G401 (cell line): ENCODE measurements around the gene SLC35B2. TPM values are rescaled to one million over a fixed set of nuclear protein-coding genes. Genes with fewer than 3 reads are reported as not detected.

Source experiments
- DNase-seq: peaks from one replicate; pipeline ENCODE4 v3.0.0-alpha.2; 2015; ENCODE audit warnings: low spot score
- in situ Hi-C: cut with HindIII; loops from 2 replicates; pipeline ENCODE4 v1.10.0; 2016; ENCODE audit warnings: low sequenced_read_pairs, mixed read lengths
- total RNA-seq: library from RNA; depleted of rRNA; stranded (reverse); fragments of >200 nt; shearing (Covaris generic); gene quantifications from 2 replicates; pipeline ENCODE4 v1.2.3, GENCODE V29; 2014

The SLC35B2 gene
- total RNA-seq, 1 experiment from 2014 or later, result 73.4 TPM

DNA sequence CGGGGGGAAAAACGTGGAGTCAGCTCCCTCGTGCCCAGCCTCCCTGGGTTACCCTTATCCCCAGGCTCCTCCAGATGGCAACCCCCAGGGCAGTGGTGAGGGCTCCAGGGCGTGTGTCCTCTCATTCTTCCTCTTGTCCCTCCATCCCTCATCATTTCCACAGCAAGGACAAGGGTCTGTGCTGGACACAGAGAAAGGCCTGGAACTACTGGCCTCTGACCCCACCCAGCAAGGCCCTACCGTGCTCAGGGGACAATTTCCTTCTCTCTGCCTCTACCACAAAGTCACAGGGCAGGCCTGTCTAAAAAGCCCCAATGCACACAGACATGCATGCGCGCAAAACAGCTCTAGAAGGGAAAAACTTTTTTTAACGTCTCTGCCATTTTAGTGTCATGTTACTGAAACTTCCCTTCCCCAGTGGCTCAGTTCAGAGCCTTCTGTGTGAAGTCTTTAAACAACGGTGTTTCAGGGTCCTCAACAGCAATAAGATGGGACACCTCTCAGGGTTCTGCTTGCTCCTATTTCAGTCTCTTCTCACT, 1.1 kb upstream of the SLC35B2 start:
- DNase-seq, result no peak
- in situ Hi-C loops, result loop anchor here (5.0 to 10.0 kb wide), 2 partner anchors 79 to 164 kb away; no protein-coding TSS in a partner anchor

DNA sequence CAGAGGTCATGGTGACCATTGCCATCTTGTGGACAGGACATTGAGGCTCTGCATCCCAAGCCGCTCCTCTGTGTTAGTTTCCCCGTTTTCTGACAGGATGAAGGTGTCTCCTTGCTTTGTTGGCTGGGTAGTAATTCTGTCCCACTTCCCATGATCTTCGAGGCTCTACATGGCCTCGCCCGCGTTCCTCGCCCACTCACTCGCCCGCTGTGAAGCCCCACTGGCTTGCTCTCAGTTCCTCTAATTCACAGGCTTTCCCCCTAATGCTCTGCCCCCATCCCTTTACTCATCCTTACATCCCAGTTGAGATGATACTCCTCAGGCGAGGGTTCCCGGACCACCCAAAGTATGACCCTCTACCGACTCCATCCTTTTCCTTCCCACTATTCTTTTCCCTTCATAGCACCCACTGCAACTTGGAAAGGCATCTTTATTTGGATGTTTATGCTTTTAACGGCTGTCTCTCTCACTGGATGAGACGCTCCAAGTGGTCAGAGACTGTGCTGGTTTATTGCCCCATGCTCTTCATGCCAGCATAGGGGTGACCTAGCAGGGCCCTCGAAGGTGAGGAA, 511 bp upstream of the SLC35B2 start:
- in situ Hi-C loops, result loop anchor here (5.0 to 10.0 kb wide), 2 partner anchors 79 to 163 kb away; no protein-coding TSS in a partner anchor
- DNase-seq, result no peak

DNA sequence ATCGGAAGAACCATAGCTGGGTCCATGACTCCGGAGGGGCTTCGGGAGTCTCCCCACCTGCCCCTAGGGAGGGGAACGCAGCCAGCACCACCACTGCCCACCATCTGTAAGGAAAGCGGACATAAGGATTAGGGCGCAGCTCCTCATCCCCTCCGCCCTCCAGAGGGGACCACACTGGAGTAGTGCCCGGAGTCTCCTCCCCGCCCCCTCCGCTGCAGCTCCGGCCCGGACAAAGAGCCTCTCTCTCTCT, 628 bp downstream of the SLC35B2 start:
- in situ Hi-C loops, result loop anchor here (5.0 to 10.0 kb wide), 2 partner anchors 81 to 162 kb away; no protein-coding TSS in a partner anchor
- DNase-seq, result no peak

DNA sequence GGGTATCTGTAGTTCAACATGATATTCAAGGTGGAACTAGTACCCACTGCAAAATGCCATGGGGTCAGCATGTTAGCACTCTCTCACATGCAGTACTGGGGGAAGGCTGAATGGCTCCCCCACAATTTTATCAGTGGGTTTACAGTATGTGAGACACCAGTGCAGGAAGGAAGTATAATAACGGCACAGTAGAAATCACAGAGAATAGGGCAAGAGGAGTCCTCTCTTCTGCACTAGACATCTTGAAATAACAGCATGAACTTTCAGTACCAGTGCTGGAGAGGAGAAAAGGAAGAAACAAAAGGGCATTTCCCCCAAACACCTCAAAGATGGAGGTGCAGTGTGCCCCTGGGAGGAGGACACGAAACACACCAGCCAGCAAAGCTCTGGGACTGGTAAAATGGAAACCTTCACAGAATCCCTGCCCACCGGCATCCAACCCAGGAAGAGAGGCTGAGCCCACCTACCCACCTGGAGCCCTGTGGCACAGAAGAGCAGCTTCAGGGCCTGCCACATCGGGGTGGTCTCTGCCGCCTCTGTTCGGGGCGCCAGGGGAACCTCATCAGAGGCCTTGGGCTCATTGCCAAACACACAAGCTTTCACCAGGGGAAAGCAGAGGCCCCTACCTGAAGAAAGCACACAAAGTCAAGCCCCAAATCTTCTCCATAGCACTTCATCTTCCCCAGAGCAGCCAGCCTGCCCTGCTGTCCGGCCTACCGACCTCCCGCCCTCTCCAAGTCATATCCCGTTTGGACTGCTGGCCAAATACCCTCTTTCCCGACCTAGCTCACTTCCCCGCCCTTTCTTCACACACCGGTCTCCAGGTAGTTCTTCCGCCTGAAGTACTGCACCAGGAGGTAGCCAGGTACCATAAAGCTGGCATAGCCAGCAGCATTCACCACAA, 1.2 kb downstream of the SLC35B2 start:
- in situ Hi-C loops, result loop anchor here (5.0 to 10.0 kb wide), 2 partner anchors 81 to 161 kb away; no protein-coding TSS in a partner anchor
- peak; percentile 47 for DNase-seq

DNA sequence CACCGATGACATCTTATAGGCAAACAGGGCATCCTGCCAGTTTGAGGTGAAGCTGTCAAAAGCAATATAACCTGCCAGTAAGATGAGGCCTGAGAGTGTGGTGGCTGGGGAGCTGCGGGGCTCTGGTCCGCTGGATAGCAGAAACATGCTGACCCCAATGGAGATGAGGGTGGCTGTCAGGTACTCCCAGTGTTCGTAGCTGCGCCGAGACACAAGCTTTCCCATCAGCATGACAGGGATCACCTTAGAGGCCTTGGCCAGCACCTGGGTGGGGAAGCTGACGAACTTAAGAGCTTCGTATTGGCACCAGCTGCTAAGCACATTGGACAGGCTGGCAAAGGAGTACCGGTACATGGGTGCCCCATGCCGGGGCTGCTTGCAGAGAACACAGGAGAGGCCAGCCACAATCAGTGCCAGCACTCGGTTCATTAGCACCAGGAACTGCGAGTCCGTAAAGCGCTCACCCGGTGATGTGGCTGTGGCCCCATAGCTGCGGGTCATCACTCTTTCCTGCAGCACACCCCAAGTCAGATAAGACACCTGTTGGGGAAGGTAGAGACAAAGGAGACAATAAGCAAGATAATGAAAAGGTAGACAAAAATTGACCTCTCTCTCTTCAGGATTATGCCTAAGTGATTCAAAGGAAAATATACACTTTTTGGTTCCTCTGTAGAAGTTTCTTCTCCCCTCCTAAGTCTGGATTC, 2.1 kb downstream of the SLC35B2 start:
- DNase-seq, result peak; percentile 37
- in situ Hi-C loops, result loop anchor here (5.0 to 10.0 kb wide), 2 partner anchors 82 to 160 kb away; no protein-coding TSS in a partner anchor

DNA sequence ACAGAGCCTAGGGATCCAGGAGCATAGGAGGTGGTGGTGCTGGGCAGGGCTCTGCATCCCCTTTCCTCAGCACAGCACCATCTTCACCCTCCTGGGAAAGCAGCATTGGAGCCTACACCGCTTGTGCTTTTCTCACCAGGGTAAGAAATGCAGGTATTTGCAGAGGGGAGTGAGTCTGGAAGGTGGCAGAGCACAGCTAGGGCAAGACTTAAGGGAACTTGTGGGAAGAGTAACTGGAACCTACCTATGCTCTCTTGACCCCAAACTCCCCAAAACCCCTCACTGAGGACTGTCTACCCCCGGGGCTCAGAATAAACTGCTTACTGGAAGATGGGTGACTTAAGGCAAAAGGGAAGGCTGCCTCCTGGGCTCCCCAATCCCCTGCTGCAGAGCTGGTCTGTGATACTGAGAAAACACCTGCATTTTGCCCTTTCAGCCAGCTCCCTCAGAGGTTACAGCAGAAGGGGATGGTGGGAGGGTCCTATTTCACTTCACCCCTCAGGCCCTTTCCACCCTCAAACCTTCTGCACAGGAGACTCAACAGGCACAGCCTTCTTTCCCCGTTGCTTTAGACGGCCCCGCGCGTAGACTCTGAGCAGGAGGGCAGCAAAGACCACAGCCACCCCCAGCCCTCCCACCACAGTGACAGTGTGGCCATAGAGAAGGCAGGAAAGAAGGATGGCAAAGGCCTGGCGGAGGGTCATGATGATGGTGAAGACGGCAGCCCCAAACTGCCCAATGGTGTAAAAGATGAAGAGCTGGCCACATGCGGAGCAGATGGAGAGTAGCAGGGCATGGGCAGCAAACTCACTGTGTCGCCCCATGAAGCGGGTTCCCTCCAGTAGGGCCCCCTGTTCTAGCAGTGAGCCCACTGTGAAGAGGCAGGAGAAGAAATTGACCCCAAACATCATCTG, 2.9 kb downstream of the SLC35B2 start:
- in situ Hi-C loops, result loop anchor here (5.0 to 10.0 kb wide), 2 partner anchors 83 to 160 kb away; no protein-coding TSS in a partner anchor
- DNase-seq, result no peak

DNA sequence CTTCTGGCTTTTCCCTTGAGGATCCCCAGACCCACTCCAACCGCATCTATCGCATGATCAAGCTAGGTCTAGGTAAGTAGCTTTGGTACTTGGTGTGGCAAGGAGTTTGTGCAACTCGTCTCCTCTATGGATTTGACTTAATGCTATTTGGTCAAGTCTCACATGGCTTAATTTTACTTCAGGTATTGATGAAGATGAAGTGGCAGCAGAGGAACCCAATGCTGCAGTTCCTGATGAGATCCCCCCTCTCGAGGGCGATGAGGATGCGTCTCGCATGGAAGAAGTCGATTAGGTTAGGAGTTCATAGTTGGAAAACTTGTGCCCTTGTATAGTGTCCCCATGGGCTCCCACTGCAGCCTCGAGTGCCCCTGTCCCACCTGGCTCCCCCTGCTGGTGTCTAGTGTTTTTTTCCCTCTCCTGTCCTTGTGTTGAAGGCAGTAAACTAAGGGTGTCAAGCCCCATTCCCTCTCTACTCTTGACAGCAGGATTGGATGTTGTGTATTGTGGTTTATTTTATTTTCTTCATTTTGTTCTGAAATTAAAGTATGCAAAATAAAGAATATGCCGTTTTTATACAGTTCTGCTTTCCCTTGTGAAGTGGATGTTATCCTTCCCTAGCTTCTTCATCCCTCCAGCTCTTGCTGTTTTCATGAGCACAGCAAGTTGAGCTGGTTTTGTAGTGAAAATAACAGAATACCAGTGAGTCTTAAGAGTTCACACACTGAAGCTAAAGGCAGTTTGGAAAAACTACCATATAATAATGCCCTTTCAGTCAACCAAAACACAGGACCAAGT, 3.8 kb downstream of the SLC35B2 start:
- in situ Hi-C loops, result loop anchor here (10.0 kb wide), 1 partner anchor 159 kb away; no protein-coding TSS in a partner anchor
- peak; percentile 43 for DNase-seq

DNA sequence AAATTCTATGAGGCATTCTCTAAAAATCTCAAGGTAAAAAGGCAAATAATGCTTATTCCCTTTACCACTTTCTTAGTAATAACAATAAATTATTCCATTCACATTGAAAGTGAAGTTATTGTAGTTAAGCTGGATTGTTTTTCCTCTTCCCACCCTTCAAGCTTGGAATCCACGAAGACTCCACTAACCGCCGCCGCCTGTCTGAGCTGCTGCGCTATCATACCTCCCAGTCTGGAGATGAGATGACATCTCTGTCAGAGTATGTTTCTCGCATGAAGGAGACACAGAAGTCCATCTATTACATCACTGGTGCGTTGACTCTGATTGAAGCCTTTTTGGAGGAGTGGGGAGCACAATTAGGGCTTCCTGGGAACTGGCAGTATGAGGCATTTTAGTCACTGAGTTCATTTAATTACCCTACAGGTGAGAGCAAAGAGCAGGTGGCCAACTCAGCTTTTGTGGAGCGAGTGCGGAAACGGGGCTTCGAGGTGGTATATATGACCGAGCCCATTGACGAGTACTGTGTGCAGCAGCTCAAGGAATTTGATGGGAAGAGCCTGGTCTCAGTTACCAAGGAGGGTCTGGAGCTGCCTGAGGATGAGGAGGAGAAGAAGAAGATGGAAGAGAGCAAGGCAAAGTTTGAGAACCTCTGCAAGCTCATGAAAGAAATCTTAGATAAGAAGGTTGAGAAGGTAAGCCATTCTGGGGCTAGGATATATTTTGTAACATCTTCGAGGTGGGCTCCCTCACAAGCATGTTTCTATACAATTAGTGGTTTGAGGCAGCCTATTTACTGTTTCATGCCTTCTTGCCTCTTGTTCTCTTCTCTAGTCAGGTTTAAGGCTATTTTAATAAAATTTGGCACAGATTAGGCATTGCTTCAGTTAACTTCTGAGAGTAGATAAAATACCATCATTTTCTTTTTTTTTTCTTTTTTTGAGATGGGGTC, 5.5 kb downstream of the SLC35B2 start:
- in situ Hi-C loops, result loop anchor here (10.0 kb wide), 1 partner anchor 157 kb away; no protein-coding TSS in a partner anchor
- no peak for DNase-seq

DNA sequence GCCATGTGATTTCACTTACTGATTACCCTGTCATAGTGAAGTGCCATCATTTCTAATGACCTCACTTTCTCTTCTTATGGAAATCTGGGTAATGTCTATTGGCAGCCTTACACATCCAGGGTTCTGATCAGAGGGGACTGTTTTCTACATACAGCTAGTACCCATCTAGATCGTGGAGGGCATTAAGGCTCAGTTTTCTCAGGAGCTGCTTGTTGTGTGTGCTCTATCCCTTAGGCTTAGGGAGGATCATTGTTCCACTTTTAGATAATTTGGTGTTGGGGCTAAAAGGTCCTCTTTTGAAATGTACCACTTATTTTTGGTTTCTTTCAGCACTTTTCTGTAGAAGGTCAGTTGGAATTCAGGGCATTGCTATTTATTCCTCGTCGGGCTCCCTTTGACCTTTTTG, 6.6 kb downstream of the SLC35B2 start:
- DNase-seq, result no peak
- in situ Hi-C loops, result loop anchor here (10.0 kb wide), 1 partner anchor 156 kb away; no protein-coding TSS in a partner anchor

DNA sequence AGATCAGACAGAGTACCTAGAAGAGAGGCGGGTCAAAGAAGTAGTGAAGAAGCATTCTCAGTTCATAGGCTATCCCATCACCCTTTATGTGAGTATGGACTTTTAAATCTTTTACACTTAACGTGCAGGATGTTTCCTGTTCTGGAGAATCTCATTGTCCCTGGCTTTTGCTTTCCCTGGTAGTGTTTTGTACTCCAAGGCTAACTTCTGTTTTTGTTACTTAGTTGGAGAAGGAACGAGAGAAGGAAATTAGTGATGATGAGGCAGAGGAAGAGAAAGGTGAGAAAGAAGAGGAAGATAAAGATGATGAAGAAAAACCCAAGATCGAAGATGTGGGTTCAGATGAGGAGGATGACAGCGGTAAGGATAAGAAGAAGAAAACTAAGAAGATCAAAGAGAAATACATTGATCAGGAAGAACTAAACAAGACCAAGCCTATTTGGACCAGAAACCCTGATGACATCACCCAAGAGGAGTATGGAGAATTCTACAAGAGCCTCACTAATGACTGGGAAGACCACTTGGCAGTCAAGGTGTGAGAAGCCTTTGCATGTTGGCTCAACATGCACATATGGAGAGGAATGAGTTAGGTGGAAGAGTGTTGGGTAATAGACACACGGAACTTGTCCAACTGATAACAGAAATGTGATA, 7.1 kb downstream of the SLC35B2 start:
- no peak for DNase-seq
- in situ Hi-C loops, result loop anchor here (10.0 kb wide), 1 partner anchor 155 kb away; no protein-coding TSS in a partner anchor

DNA sequence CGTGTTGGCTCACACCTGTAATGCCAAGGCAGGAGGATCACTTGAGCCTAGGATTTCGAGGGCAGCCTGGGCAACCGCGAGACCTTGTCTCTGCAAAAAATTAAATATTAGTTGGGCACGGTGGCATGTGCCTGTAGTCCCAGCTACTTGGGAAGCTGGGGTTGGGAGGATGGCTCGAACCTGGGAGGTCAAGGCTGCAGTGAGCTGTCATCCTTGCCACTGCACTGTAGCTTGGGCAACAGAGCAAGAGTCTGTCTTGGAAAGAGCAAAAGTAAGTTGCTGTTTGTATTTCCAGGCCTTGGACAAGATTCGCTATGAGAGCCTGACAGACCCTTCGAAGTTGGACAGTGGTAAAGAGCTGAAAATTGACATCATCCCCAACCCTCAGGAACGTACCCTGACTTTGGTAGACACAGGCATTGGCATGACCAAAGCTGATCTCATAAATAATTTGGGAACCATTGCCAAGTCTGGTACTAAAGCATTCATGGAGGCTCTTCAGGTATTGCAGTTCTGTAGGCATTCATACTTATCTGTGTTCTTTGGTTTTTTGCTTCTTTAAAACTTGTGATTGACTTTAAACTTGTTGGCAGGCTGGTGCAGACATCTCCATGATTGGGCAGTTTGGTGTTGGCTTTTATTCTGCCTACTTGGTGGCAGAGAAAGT, 8.1 kb downstream of the SLC35B2 start:
- in situ Hi-C loops, result no loop called here
- DNase-seq, result no peak

DNA sequence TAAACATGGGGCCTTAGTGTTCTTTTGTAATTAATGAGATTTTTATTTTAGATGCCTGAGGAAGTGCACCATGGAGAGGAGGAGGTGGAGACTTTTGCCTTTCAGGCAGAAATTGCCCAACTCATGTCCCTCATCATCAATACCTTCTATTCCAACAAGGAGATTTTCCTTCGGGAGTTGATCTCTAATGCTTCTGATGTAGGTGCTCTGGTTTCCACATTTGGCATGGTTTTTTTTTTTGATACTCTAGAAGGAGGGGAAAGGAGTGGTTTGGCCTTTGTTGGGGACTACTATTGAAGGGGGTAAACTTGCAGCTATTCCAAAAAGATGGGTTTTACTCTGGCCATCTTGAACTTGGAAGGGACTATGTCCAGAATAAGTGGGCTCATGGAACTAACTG, 8.7 kb downstream of the SLC35B2 start:
- in situ Hi-C loops, result no loop called here

DNA sequence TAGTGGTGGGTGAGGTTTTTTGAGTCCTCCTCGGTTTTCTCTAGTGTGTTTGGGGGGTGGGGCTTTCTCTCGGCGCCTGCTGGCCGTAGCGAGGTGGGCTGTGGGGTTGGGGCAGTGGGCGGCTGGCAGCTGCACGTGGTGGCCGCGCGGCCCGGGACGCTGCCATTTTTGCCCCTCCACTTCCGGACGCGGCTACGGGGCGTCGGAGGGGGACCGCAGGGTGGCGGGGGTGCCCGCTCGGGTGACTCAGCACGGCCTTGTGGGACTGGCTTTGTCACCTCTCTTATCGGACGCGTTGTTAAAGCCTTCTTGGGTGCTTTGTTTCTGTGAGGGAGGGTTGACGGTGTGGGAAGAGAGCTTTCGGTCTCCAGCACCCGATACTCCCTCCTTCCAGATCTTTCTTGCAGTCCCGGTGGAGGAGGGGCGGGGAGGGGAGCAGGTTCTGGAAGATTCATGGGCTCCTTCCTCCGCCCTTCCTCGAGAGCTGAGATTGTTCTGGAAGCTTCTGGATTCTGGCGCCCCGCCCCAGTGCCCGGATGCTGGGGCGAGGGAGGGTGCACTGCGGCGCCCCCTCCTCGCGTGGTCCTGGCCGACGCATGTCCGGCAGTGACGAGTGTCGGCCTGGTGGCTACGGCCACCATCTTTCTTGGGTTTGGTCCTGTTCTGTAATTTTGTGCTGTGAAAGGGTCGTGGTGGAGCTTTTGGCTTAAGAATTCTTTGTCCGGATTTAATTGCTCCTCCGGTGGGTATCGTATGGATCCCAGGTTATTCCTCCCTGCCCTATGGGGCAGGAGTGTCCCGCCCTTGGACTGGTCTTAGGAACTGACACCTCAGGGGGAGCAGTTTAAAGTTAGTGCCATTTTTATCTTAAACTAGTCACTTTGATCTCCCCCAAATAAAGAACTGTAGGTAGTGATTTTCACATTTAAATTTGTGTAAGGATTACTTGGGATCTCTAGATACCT, 9.7 kb downstream of the SLC35B2 start:
- in situ Hi-C loops, result no loop called here
- DNase-seq, result peak; percentile 56

More for the DNA sequence above, 8.7 kb downstream of the SLC35B2 start:
- no peak for DNase-seq

DNA sequence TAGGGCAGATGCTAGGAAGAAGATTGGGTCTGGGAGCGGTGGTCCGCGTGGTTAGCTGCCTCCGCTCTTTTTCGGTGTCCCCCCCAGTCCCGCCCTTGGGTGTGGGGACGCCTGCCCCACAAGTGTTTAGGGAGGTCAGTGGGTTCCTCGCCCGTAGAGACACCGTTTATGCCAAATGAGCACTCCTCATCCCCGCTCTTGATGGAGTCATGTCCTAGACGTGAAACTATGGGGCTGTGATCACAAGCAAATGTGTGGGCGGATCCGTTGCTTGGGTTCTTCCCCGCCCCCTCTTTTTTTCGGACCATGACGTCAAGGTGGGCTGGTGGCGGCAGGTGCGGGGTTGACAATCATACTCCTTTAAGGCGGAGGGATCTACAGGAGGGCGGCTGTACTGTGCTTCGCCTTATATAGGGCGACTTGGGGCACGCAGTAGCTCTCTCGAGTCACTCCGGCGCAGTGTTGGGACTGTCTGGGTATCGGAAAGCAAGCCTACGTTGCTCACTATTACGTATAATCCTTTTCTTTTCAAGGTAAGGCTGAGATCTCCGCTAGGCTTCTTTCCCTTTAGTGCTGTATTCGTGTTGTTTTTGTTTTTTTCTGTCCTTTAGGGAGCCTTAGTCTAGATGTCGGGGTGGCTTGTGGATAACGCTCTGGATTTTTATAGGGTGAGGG, 10.5 kb downstream of the SLC35B2 start, which contains the start of gene HSP90AB1:
TSS of gene HSP90AB1 (plus strand) at position 439 of the 675 bp plus-strand sequence. CDS start 1,529 bp downstream, outside the sequence.
- in situ Hi-C loops, result no loop called here

More for the DNA sequence above, 10.5 kb downstream of the SLC35B2 start, which contains the start of gene HSP90AB1:
- DNase-seq, result peak; percentile 99
